RPMI8226 (cell line): ENCODE results near the gene ZNRF3.
A peak's percentile ranks its signal among the peaks of the same experiment; 100 is the strongest.

Experiments used
- DNase-seq: peaks from one replicate; pipeline ENCODE4 v3.0.0-alpha.2; 2015

The ZNRF3 gene

DNA sequence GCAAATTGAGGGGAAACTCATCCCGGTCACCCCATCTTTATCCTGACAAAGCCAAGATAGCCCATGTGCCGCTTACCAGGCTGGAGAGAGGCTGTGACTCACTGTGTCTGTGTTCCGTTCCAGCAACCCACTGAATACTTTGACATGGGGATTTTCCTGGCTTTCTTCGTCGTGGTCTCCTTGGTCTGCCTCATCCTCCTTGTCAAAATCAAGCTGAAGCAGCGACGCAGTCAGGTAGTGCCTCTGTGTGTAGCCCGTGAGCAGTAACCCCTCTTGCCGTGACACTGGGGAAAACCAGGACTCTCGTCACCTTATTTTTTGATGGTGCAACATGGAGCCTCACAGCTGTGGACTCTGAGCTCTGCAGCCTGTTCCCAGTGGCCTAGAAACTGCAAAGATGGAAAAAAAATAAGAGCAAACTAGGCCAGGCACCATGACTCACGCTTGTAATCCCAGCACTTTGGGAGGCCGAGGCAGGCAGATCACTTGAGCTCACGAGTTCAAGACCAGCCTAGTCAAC is 161.3 kb downstream of the ZNRF3 start:
- DNase-seq = no peak

DNA sequence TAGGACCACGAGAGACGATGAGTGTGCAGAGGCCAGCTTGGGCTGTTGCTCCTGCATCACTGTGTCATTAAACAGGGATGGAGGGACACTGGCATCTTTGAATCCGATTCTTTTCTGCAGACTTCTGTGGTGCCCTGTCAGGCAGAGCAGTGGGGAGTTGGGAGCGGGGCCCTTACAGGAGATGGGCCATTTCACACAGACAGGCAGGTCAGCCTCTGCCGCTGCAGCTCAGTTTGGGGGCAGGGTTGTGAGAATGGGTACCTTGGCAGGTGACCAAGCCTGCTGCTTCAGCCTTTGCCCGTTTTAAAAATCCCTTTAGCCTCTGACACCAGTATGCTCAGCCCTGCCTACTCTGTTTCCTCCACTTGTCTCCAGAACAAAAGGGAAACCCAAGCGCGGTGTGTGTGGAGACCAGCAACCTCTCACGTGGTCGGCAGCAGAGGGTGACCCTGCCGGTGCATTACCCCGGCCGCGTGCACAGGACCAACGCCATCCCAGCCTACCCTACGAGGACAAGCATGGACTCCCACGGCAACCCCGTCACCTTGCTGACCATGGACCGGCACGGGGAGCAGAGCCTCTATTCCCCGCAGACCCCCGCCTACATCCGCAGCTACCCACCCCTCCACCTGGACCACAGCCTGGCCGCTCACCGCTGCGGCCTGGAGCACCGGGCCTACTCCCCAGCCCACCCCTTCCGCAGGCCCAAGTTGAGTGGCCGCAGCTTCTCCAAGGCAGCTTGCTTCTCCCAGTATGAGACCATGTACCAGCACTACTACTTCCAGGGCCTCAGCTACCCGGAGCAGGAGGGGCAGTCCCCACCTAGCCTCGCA is 165.7 kb downstream of the ZNRF3 start:
- no peak for DNase-seq

DNA sequence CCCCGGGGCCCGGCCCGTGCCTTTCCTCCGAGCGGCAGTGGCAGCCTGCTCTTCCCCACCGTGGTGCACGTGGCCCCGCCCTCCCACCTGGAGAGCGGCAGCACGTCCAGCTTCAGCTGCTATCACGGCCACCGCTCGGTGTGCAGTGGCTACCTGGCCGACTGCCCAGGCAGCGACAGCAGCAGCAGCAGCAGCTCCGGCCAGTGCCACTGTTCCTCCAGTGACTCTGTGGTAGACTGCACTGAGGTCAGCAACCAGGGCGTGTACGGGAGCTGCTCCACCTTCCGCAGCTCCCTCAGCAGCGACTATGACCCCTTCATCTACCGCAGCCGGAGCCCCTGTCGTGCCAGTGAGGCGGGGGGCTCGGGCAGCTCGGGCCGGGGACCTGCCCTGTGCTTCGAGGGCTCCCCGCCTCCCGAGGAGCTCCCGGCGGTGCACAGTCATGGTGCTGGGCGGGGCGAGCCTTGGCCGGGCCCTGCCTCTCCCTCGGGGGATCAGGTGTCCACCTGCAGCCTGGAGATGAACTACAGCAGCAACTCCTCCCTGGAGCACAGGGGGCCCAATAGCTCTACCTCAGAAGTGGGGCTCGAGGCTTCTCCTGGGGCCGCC is 166.4 kb downstream of the ZNRF3 start:
- DNase-seq = no peak

DNA sequence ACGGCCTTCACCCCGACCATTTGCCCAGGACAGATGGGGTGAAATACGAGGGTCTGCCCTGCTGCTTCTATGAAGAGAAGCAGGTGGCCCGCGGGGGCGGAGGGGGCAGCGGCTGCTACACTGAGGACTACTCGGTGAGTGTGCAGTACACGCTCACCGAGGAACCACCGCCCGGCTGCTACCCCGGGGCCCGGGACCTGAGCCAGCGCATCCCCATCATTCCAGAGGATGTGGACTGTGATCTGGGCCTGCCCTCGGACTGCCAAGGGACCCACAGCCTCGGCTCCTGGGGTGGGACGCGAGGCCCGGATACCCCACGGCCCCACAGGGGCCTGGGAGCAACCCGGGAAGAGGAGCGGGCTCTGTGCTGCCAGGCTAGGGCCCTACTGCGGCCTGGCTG is 167.1 kb downstream of the ZNRF3 start:
- DNase-seq = no peak

DNA sequence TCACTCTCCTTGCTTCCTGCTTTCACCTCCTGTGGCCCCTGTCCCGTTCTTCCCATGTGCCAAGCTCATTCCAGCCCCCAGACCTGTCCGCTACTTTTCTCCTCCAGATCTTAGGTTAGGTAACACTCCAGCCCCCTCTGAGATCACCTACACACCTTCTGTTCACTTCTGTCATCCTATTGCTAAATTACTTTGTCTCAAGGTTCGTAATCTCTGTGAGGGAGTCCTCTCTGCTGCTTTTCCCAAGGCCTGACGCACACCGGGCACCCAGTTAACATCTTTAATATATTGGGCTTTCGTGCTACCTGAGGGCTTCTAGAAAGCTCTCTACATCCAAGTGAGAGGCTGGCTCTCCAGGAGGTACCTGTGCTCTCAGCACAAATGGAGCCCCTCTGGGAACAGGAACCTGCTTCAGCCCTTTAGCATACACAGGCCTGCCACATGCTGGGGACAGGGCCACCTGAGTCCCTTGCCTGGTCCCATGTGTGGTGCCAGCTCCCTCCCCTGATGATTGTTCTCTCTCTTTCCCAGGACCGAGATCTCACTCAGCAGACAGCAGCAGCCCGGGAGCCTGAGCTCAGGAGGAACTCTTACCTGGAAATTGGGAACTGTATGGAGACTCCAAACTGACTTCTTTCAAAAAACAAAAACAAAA is 169.8 kb downstream of the ZNRF3 start:
- DNase-seq = no peak

DNA sequence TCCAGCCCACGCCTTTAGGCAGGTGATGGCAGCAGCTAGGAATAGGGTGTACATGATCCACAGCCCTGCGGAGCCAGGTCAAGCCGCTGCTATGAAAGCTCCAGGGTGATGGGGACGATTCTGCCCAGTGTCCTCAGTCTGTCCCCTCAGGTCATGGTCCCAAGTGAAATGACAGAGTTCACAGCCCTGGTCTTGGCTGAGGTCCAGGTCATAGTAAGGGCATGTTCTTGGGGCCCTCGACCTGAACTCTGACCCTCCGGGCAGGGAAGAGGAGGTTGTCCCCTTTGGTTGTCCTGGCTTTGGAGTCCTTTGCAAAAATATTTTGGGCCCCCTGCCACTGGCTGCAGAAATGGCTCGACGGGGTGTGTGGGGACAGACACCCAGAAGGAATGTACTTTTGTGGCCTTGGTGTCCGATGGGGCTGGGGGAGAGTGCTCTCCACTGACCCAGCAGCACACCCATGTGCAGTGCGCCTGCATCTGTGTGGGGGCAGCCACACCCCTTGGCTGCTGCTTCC is 170.9 kb downstream of the ZNRF3 start:
- DNase-seq = no peak

DNA sequence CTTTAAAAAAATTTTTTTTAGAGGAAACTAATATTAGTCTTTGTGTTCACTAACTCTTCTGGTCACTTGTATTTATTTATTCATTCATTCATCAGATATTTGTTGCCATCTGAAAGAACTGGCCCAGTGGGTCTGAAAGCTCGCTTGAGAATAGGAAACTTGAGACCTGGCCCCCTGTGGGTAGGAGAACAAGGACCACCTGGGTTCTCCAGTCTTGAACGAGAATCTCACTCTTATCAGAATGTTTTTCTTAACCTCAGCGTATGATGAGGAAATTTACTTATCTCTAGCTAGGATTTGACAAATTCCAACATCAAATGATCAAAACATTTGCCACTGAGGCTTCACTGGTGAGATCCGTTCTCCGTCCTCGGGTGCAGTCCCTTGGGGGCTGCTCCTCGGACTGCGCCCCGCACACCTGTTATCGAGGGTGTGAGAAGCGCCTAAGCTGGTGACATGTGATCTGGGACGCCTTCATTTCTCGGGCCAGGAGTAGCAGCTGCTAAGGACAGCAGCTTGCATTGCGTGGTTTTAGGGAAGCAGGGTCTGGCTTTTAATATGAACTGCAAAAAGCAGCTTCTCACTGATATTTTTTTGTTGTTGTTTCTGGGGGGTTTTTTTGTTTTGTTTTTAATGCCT is 171.9 kb downstream of the ZNRF3 start:
- DNase-seq = no peak

DNA sequence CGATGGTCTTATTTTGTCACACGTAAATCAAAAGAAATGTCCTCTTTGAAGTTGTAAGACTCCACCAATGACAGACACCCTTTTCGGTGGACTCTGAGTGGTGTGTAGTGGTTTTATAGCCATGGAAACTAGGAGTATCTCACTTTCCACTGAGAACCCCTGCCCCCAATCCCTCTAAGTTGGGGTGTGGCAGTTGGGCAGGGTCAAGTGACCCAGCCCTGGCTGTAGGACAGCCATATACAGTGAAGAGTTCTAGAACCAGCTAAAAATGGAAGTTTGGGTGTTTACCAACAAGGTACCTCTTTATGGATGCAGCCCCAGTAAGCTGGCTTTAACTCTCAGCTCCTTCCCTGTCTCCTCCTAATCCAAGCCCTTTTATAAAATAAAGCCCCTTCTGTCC is 173.1 kb downstream of the ZNRF3 start:
- DNase-seq = no peak

DNA sequence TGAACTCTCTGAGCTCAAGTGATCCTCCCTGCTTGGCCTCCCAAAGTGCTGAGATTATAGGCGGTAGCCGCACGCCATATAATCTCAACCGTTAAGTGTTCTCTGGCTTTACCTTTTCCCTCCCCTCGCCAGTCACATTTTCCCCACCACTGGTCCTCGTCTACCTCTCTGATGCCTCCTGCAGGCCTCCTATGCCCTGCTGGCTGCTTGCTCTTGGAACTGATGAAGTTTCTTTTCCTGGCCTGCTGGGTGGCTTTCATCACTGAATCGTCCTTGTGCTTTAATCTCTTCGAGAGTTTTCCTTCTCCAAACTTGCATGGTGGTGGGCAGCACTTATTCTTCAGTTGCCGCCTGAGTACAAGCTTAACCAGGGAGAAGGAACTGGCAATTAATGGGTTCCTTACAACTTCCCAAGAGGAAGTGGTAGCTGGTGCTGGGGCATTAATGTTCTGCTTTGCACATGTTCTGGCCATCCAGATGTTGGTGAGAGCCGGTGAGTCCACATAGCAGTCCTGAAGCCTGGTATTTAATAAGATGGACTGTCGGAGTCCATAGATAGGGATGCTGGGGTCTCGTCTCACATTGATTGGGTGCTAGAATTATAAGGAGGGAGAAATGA is 177.0 kb downstream of the ZNRF3 start:
- no peak for DNase-seq

DNA sequence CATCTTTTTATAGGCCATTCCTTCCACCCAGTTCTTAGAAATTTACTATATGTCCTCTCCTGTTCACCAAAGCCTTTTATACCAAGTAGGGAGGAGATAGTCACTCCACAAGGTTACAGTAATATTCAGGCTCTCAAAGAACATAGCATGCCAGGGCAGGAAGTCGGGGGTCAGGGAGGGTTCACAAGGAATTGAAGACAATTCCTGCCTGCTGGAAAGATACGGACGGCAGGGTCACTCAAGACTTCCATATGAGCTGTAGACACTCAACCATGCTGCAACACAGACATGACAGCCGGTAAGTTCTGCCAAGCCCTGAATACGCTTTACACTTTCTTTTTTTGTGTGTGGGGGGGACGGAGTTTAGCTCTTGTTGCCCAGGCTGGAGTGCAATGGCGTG is 177.6 kb downstream of the ZNRF3 start:
- DNase-seq = no peak

DNA sequence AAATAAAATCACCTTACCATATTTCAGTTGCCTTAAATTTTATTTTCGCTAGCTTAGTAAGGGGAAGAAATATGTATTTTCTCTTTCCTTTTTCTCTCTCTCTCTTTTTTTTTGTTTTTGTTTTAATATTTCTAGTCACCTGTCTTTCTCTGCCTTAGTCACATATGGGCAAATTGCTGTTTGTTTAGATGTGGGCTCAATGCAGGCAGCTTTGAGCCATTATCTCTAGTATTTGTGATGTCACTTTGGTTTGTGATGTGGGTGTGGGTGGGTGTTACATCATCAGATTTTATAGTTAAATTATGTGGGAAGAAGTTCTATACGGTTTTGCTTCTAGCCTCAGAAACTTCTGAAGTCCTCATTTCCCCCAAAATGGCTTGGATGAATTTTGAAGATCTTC is 178.4 kb downstream of the ZNRF3 start, which contains the start of gene C22orf31:
Gene C22orf31, minus strand, starts transcription at position 59 of the 400 bp plus-strand sequence. Its CDS starts 39 bp downstream, at position 20.
- DNase-seq = no peak

DNA sequence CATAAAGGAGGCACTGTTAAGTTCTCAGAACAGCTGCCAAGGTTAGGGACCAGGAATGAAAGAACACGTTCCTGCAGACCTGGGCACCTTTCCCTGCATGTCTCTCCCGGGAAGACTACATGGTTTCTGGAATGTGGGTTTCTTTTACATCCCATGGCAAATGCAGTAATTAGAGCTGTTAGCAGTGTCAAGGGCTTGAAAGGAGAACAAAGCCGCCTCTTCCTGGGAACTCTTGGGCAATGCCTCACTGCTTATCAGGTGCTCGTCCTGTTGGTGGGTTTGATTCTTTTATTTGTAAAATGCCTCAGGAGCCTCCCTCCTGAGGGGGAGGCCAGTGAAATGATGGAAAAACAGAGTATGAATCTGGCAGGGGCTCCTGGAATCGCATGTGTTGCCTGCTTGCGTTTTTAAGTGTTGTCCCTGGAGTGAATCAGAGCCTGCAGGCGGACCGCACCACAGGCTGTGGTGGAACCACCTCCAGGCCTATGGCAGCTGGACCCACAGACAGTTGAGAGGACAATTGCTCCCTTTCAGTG is 179.0 kb downstream of the ZNRF3 start:
- no peak for DNase-seq

DNA sequence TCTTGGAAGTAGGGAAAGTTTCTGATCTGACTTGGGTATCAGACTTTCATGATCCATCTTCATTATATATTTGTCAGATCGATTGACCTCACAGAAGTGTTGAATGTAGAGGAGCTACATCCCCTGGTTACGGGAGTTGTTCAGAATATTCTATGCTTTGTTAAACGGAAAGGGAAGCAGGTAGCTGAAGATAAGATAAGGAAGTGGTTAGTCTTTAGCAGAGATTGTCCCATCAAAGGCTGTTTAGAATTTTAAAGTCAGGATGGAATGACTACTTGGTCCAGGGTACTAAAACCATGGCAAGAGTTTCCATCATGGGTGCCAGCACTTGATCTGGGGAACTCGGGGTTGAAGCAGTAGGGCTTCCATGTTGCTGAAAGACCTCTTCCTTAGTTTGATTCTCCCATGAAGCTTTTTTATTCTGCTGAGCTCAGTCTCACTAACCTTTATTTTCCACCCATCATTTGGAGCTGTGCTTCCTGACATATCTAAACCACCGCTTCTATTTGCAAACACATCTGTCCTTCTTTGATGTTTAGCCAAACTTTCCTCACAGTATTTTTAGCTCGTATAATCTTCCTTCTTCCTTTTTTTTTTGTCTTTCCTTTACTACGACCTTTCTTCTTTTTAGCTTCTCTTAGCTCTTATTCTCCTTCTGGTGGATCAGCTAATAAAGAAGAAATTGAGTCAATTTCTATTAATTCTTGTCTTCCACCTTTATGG is 182.3 kb downstream of the ZNRF3 start:
- no peak for DNase-seq

DNA sequence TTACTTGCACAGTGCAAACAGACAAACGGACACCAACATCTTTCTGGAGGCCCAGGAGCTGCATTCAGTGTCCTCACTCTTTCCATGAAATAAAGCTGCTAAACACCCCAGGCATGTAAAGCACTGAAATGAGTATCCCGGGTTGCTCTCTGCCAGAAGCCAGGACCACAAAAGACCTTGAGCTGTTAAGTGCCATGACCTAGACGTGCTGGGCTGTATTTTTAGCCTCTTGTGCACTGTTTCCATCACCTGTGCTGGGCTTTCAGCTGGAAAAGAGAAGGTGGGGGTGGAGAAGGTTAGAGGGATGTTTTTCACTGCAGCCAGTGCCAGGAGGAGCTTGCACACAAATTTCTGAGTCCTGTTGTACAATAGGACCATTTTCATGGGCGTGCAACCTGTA is 186.1 kb downstream of the ZNRF3 start:
- no peak for DNase-seq

DNA sequence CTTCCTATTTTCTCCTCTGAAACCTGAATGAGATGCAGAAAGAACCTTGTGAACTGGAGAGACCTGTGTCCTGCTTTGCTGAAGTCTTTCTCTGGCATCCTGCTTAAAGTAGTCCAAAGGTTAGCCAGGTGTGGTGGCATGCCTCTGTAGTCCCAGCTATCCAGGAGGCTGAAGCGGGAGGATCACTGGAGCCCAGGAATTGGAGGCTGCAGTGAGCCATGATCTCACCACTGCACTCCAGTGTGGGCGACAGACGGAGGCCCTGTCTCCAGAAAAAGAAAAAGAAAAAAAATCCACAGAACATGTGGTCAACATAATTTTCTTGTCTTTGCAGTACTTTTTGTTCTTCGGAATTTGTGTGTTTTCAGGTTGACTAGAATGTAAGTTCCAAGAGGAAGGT is 187.1 kb downstream of the ZNRF3 start:
- DNase-seq = no peak

DNA sequence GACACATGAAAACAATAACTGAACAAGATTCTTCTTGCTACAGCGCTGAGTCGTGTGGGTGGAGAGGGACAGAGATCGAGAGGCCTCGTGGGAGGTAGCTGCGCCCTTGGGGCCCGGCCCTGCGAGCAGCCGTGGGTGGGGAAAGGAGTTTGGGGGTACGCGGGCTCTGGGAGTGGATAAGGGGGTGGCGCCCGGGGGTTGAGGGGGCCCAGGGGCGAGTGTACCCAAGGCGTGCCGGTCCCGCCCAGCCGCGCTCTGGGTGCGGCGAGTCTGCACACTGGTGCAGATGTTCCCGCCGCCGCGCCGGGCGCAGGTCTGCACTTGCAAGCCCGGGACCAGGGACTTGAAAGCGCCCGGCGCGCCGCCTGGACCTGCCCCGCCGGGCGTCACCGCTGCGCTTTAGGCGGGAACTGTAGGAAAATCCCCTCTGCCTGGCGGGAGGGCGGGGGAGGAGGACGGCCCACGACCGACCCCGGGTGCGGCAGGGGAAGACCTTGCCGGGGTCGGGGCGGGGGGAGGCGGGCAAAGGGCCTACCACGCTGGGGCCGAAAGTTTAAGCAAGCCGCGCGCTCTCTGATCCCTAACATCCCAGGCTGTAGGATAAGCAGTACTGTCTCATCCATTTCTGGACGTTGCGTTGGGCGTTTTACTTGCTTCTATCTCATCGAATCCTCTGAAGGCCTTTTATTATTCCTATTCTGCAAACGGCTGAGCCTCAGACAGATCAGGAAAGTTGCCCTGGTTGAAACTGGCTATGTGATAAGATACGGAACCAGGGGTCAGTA is 188.1 kb downstream of the ZNRF3 start:
- peak; percentile 49 for DNase-seq

DNA sequence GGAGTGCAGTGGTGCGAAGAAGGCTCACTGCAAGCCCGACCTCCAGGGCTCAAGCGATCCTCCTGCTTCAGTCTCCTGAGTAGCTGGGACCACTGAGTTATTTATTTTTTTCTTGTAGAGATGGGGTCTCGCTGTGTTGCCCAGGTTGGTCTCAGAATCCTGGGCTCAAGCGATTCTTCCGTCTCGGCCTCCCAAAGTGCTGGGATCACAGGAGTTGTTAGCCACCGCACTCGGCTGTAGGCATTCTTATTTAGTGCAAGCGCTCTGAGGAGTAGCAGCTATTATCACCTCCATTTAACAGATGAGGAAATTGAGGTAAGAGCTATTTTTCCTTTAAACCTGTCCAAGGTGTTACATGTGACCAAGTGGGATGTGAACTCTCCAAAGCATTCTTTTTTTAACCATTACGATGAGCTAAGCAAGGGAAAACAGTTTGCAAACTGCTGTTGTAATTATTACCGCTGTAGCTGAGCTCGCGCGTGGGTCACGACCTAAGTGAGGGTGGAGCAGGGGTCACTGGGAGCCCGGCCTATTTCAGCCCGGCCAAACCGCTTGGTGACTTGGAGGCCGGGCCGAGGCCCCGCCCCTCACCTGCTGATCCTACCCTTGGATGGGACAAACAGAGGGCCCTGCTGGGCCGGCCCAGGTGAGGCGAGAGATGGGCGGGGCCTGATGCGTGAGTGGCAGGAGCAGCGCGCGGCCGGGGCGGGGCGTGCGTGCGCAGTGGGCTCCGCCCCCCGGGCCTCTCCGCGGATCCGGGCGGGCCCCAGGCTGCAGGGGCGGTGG is 189.0 kb downstream of the ZNRF3 start:
- peak; percentile 93 for DNase-seq

DNA sequence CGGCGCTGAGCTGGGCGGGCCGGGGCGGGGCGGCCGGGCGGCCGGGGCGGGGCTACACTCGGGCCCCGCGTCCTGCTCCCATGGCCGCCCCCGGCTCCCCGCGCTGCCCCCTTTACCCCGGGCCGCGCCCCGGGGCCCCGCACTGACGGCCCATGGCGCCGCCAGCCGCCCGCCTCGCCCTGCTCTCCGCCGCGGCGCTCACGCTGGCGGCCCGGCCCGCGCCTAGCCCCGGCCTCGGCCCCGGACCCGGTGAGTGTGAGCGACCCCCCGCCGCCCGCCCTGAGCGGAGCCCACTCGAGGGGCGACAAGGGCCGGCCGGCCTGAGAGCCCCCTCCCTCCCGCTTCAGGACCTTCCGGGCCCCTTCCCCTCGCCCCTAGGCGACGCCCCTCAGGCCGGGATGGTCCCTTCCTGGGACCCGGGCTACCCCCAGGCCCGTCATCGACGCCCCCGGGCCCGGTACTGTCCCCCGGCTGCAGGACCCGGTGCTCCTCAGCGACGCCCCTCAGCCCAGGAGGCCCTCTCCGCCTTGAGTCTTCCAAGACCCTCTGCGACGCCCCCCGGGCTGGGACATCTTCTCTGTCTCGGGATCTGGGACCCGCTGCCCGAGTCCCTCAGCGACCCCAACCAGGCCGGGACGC is 189.7 kb downstream of the ZNRF3 start, which contains the start of gene KREMEN1:
Gene KREMEN1, plus strand, starts transcription at position 57 of the 639 bp plus-strand sequence. Its CDS starts 96 bp downstream, at position 153.
- DNase-seq = no peak

DNA sequence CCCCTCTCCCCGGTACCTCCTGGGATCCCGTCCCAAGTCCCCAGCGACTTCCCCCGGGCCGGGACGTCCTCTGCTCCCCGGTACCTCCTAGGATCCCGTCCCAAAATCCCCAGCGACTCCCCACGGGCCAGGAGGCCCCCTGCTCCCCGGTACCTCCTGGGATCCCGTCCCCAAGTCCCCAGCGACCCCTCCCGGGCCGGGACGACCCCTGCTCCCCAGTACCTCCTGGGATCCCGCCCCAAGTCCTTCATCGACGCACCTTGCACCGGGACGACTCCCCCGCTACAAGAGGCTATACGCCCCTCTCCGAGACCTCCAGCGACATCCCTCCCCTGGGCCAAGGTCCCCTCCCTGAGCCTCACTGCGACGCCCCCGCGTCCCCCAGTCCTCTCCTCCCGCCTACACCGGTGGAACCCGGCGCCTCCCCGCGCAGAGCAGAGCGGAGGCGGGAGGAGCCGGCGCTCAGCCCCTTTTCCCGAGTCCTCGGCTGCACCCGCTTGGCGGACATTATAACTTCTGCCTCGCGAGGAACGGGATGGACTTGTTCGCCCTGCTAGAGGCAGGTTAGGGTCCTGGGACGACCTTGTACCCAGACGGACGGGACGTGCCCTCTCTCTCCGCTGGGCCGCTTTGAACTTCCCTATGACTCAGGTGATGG is 190.4 kb downstream of the ZNRF3 start:
- peak; percentile 15 for DNase-seq
